Adrenal gland (tissue), 12 donors: ENCODE results near the gene KLHL3. TPM values are rescaled to one million over a fixed set of nuclear protein-coding genes. Genes with fewer than 3 reads are reported as not detected.
"Not testable (repeated sequence)": the region's sequence is repeated elsewhere in the genome, so short reads cannot be mapped to it uniquely, and the experiment has no call there.

Experiments used
- DNase-seq, 7 donors: peaks; one replicate each; pipeline ENCODE4 v3.0.0-alpha.2; 2019 to 2020
- H3K27ac ChIP-seq, 5 donors: fragments of 200-600 bp; sonication (generic) in 4 of 5; 1 replicate in 3 of 5; 2 replicates in 2 of 5; pipeline versions ENCODE4 v1.5.1 to v1.8.0; 2016 to 2020; ENCODE audit warnings: mild to moderate bottlenecking in 1 of 5
- H3K27me3 ChIP-seq: fragments of 200-600 bp; 2 replicates; pipeline ENCODE4 v1.8.0; 2021
- H3K36me3 ChIP-seq, 2 donors: fragments of 200-600 bp; replicated peaks in 1 of 2; 1 replicate in 1 of 2; 2 replicates in 1 of 2; pipeline versions ENCODE4 v1.5.1 to v1.8.0; 2018 to 2022
- H3K4me1 ChIP-seq, 2 donors: fragments of 200-600 bp; replicated peaks in 1 of 2; 1 replicate in 1 of 2; 2 replicates in 1 of 2; pipeline versions ENCODE4 v1.5.1 to v1.8.0; 2018 to 2021
- H3K4me3 ChIP-seq, 4 donors: fragments of 200-600 bp; sonication (generic) in 3 of 4; one replicate each; pipeline ENCODE4 v1.5.1; 2016 to 2018
- H3K9me3 ChIP-seq, 3 donors: fragments of 200-600 bp; sonication (generic) in 1 of 3; replicated peaks in 1 of 3; 1 replicate in 2 of 3; 2 replicates in 1 of 3; pipeline versions ENCODE4 v1.5.1 to v1.8.0; 2016 to 2021
- POLR2A ChIP-seq, 2 donors: fragments of 450-650 bp; IDR thresholded peaks; one replicate each; pipeline ENCODE4 v1.6.1; 2017; ENCODE audit warnings: antibody characterized with exemption in 2 of 2, mild to moderate bottlenecking in 2 of 2, moderate library complexity in 1 of 2
- WGBS, 4 donors: extraction: QIAGEN DNeasy Blood & Tissue Kit in 2 of 4; methylation state at CpG; one replicate each; pipeline versions ENCODE4 v1.1.5 to v1.1.7; 2013 to 2017; 5-methylcytosine and 5-hydroxymethylcytosine counted together
- intact Hi-C, 2 donors: fragments of 100-400 bp; cut with DNase I; formaldehyde crosslinking; loops; one replicate each; pipeline versions ENCODE4 v1.14.1 to v1.15.0; 2022 to 2023
- polyA plus RNA-seq, 3 donors: library from polyadenylated mRNA; stranded (reverse); fragments of 200-250 nt in 2 of 3; fragments of 350-450 nt in 1 of 3; fragmentation: Illumina TruSeq in 1 of 3; extraction: RNeasy Lipid Tissue Mini Kit (QIAGEN cat#74804) in 1 of 3; gene quantifications; one replicate each; pipeline ENCODE4 v1.2.3, GENCODE V29; 2013 to 2014
- total RNA-seq, 9 donors: library from RNA; depleted of rRNA in 4 of 9; stranded (reverse); fragments of >200 nt in 4 of 9; fragments of 120-200 nt in 1 of 9; fragmentation: NEBNext Ultra II Directional in 1 of 9; extraction: Animal tissue kit (Norgen Biotek cat#: 25700) in 1 of 9; gene quantifications; one replicate each; pipeline versions ENCODE4 v1.1.0 to v1.2.4, GENCODE V29; 2013 to 2023
- TF ChIP-seq, protein P1 (sequence below), 6 experiments: fragments of 450-650 bp in 4 of 6; fragments of 200-600 bp in 2 of 6; sonication (generic) in 1 of 6; IDR thresholded peaks; 1 replicate in 5 of 6; 2 replicates in 1 of 6; pipeline versions ENCODE4 v1.5.1 to v1.8.0; 2016 to 2021; ENCODE audit warnings: antibody characterized with exemption in 6 of 6, mild to moderate bottlenecking in 2 of 6, moderate library complexity in 1 of 6
- donor health status: healthy with polysubstance abuse.
- donor health status: Bipolar disorder and iron deficiency.
- donor health status: DM: yes; HTN: yes; CAD: no.
- donor health status: DM: no; HTN: no; CAD: no.
- donor health status: DM: no; HTN: no; CAD: no.
- donor health status: DM: yes; HTN: yes; CAD: no.

Gene KLHL3
- total and polyA plus RNA-seq, 12 donors: 3.1 to 28.6 (median 13.4) TPM

DNA sequence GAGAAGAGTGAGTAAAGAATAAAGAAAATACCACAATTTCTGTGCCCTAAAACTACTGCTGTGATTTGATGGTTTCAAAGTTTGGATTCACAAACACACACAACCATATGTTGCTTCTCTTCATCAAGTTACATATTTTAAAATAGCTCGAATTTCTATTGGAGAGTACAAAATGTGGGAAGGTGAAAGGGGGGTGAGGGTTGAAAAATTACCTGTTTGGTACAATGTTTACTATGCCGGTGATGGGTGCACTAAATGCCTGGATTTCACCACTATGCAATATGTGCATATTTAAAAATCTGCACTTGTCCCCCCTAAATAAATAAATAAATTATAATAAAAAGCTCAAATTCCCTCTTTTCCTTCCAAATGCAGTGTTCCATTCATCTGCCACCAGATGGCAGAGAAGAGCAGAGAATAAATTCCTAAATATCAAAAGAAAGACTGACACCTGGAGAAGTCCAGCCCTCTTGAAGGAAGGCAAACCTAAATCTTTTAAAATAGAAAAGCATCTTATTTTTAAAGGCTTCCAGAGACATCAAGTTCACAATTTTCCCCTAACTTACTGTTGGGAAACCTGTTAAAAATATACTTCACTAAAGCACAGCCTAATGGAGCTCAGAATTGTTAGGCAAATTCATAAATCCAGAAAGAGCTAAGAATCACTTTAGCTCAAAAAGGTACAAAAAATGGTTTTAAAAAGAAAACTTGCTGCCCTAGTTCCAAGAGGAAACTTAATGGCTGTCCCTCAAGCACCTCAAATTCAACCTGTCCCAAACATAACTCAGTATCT is 43.1 kb upstream of the KLHL3 start:
- Histone ChIP-seq H3K27me3 (no peaks in the 10 kb centered on the region), H3K4me1 (no peaks in the 10 kb centered on the region), H3K4me3 (no peak overlapping the region), H3K9me3 (peaks cover 0 to 3% (median 0%) of the 10 kb centered on the region in 3 donors), H3K36me3 (no peaks in the 10 kb centered on the region), H3K27ac (no peak overlapping the region)
- TF ChIP-seq, protein P1, sequence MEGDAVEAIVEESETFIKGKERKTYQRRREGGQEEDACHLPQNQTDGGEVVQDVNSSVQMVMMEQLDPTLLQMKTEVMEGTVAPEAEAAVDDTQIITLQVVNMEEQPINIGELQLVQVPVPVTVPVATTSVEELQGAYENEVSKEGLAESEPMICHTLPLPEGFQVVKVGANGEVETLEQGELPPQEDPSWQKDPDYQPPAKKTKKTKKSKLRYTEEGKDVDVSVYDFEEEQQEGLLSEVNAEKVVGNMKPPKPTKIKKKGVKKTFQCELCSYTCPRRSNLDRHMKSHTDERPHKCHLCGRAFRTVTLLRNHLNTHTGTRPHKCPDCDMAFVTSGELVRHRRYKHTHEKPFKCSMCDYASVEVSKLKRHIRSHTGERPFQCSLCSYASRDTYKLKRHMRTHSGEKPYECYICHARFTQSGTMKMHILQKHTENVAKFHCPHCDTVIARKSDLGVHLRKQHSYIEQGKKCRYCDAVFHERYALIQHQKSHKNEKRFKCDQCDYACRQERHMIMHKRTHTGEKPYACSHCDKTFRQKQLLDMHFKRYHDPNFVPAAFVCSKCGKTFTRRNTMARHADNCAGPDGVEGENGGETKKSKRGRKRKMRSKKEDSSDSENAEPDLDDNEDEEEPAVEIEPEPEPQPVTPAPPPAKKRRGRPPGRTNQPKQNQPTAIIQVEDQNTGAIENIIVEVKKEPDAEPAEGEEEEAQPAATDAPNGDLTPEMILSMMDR (IDR thresholded peaks at IDR 0.05): peak; percentile 63 to 86 (median 83)
- no peak for TF ChIP-seq POLR2A (IDR thresholded peaks at IDR 0.05)
- intact Hi-C loops: loop anchor here in 1 of 2 donors (5.0 kb wide), 1 partner anchor 43 kb away; no protein-coding TSS in a partner anchor
- DNase-seq: no peak
- 42 to 53% (median 47%) methylated on average over 2 of the region's 2 CpGs for WGBS, 4 donors

DNA sequence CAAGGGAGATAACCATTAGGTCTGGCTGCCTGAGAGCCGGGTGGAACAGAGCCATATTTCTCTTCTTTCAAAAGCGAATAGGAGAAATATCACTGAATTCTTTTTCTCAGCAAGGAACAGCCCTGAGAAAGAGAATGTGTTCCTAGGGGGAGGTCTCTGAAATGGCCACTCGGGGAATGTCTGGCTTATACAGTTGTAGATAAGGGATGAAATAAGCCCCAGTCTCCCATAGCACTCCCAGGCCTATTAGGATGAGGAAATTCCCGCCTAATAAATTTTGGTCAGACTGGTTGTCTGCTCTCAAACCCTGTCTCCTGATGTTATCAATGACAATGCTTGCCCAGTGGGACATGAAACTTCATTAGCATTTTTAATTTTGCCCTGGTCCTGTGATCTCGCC is 32.0 kb upstream of the KLHL3 start:
- H3K36me3 ChIP-seq, DNase-seq, H3K27ac ChIP-seq, intact Hi-C loops, H3K9me3 ChIP-seq, H3K27me3 ChIP-seq, H3K4me1 ChIP-seq, H3K4me3 ChIP-seq: not testable (repeated sequence)
- 94 to 97% (median 95%) methylated on average over 5 of the region's 5 CpGs for WGBS, 4 donors

DNA sequence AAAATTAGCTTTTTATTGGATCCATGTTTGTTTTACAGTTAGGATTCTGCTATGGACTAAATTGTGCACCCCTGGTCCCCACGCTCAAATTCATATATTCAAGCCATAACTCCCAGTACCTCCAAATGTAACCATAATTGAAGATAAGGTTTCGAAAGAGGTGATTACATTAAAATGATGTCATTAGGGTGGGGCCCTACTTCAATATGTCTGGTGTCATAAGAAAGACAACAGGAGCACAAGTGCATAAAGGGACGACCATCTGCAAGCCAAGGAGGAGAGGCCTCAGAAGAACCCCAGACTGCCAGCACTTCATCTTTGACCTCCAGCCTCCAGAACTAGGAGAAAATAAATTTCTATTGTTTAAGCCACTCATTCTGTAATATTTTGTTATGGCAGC is 25.7 kb upstream of the KLHL3 start:
- H3K27me3 ChIP-seq: no peaks in the 10 kb centered on the region
- H3K36me3 ChIP-seq: no peaks in the 10 kb centered on the region
- no peaks in the 10 kb centered on the region for H3K9me3 ChIP-seq
- intact Hi-C loops: no loop called here
- H3K4me3 ChIP-seq: no peak overlapping the region
- no peak for DNase-seq
- no peak overlapping the region for H3K27ac ChIP-seq
- no peak for TF ChIP-seq POLR2A (IDR thresholded peaks at IDR 0.05)
- TF ChIP-seq, protein P1 (IDR thresholded peaks at IDR 0.05): no peak
- no peaks in the 10 kb centered on the region for H3K4me1 ChIP-seq
- WGBS, 4 donors: 88 to 94% (median 91%) methylated on average over 3 of the region's 3 CpGs

DNA sequence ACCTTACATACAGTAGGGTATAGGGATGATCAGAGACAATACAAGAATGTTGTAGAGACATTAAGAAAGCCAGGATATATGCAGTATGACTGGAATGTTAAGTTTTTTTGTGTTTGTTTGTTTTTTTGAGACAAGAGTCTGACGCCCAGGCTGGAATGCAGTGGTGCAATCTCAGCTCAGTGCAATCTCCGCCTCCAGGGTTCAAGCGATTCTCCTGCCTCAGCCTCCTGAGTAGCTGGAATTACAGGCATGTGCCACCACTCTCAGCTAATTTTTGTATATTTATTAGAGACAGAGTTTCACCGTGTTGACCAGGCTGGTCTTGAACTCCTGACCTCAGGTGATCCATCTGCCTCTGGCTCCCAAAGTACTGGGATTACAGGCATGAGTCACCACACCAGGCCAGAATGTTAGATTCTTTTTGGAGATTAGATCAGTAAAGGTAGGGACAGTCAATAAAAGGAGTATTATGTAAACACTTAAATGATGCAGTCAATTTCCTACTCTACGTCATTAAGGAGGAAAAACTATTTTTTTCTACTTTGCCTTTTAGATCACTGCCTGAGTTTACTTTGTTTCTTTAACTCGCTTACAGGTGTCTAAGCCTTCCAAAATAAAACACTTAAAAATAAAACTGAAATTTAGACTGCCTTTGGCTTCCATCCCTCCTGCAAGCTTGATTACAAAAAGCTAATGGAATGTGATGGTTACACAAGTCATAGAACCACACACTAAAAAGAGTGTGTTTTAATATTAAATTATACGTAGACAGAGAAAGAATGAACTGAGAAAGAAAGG is 25.0 kb upstream of the KLHL3 start:
- H3K27ac ChIP-seq: no peak overlapping the region
- H3K4me1 ChIP-seq: no peaks in the 10 kb centered on the region
- WGBS, 4 donors: 79 to 84% (median 82%) methylated on average over 7 of the region's 7 CpGs
- no peak for DNase-seq
- no peak overlapping the region for H3K4me3 ChIP-seq
- no peaks in the 10 kb centered on the region for H3K27me3 ChIP-seq
- no peaks in the 10 kb centered on the region for H3K36me3 ChIP-seq
- no peaks in the 10 kb centered on the region for H3K9me3 ChIP-seq
- intact Hi-C loops: no loop called here
- TF ChIP-seq POLR2A (IDR thresholded peaks at IDR 0.05): no peak
- TF ChIP-seq, protein P1 (IDR thresholded peaks at IDR 0.05): no peak
